ENCODE measurements around the gene SCEL.

The SCEL gene

GRCh38 chr13:77521194-77521593, 14.3 kb upstream of the SCEL start:
- DNase-seq (ENCODE audit: insufficient read length, low spot score) (no peak), FAIRE-seq (no peak)

GRCh38 chr13:77521595-77522367, 13.7 kb upstream of the SCEL start:
- FAIRE-seq (no peak), DNase-seq (ENCODE audit: insufficient read length, low spot score) (no peak)

- no peak for FAIRE-seq
Observed at GRCh38 chr13:77522444-77522843, 13.1 kb upstream of the SCEL start.

GRCh38 chr13:77523386-77523785, 12.1 kb upstream of the SCEL start:
- FAIRE-seq (no peak), DNase-seq (ENCODE audit: insufficient read length, low spot score) (no peak)

More at GRCh38 chr13:77522444-77522843, 13.1 kb upstream of the SCEL start:
- no peak for DNase-seq (ENCODE audit: insufficient read length, low spot score)

GRCh38 chr13:77523834-77524728, 11.4 kb upstream of the SCEL start:
- DNase-seq (ENCODE audit: insufficient read length, low spot score) (no peak), FAIRE-seq (no peak)

GRCh38 chr13:77528414-77528813, 7.1 kb upstream of the SCEL start:
- FAIRE-seq (no peak), DNase-seq (ENCODE audit: insufficient read length, low spot score) (no peak)

GRCh38 chr13:77528834-77529500, 6.5 kb upstream of the SCEL start:
- peak; percentile 79 for FAIRE-seq
- DNase-seq (ENCODE audit: insufficient read length, low spot score): no peak

GRCh38 chr13:77529501-77529840, 6.0 kb upstream of the SCEL start:
- no peak for DNase-seq (ENCODE audit: insufficient read length, low spot score)
- FAIRE-seq: no peak

- DNase-seq (ENCODE audit: insufficient read length, low spot score) (no peak), FAIRE-seq (no peak)
Observed at GRCh38 chr13:77530875-77531274, 4.6 kb upstream of the SCEL start.

GRCh38 chr13:77532983-77533382, 2.5 kb upstream of the SCEL start:
- FAIRE-seq: no peak
- no peak for DNase-seq (ENCODE audit: insufficient read length, low spot score)

GRCh38 chr13:77533875-77534788, 1.4 kb upstream of the SCEL start:
- DNase-seq (ENCODE audit: insufficient read length, low spot score) (no peak), FAIRE-seq (no peak)

- DNase-seq (ENCODE audit: insufficient read length, low spot score) (no peak), FAIRE-seq (no peak)
Observed at GRCh38 chr13:77536358-77536757, 852 bp downstream of the SCEL start.

GRCh38 chr13:77537289-77537919, 1.9 kb downstream of the SCEL start:
- FAIRE-seq (no peak), DNase-seq (ENCODE audit: insufficient read length, low spot score) (no peak)

GRCh38 chr13:77543711-77544110, 8.2 kb downstream of the SCEL start:
- no peak for FAIRE-seq

GRCh38 chr13:77544355-77544754, 8.8 kb downstream of the SCEL start:
- DNase-seq (ENCODE audit: insufficient read length, low spot score): no peak
- no peak for FAIRE-seq

More at GRCh38 chr13:77543711-77544110, 8.2 kb downstream of the SCEL start:
- DNase-seq (ENCODE audit: insufficient read length, low spot score): no peak

GRCh38 chr13:77544758-77545338, 9.3 kb downstream of the SCEL start:
- FAIRE-seq (peak; percentile 83), DNase-seq (ENCODE audit: insufficient read length, low spot score) (no peak)

GRCh38 chr13:77545626-77546412, 10.3 kb downstream of the SCEL start:
- FAIRE-seq (no peak), DNase-seq (ENCODE audit: insufficient read length, low spot score) (no peak)

GRCh38 chr13:77548095-77548494, 12.6 kb downstream of the SCEL start:
- no peak for FAIRE-seq
- DNase-seq (ENCODE audit: insufficient read length, low spot score): no peak

GRCh38 chr13:77548594-77548993, 13.1 kb downstream of the SCEL start:
- FAIRE-seq (no peak), DNase-seq (ENCODE audit: insufficient read length, low spot score) (no peak)

Data from GM19239 (cell line).